ENCODE data around the gene UNK. TPM values are rescaled to one million over a fixed set of nuclear protein-coding genes. Genes with fewer than 3 reads are reported as not detected.
A peak's percentile ranks its signal among the peaks of the same experiment; 100 is the strongest.

Gene UNK
- total and polyA plus RNA-seq, 9 of the 15 experiments (the other 6 are each of a cell fraction or from before 2014, with no cell fraction given), result 12.8 to 38.6 (median 24.8) TPM

GRCh38 chr17:75826561-75827307 lies 42.1 kb downstream of the UNK start:
- ATAC-seq (no peak), FAIRE-seq (no peak), DNase-seq (ENCODE audit: extremely low read depth in 1 of 4, low spot score in 3 of 4) (no peak)
- Histone ChIP-seq H3K9me1 (ENCODE audit: control insufficient read depth, insufficient read depth, low read length) (no peaks in the 10 kb centered on the region), H3K4me2 (ENCODE audit: insufficient read depth, low read length) (no peak overlapping the region), H3K4me1 (replicated peaks in 1 of 2; ENCODE audit: control insufficient read depth in 2 of 2, insufficient read depth in 2 of 2, low read length in 2 of 2) (peaks cover 0 to 56% of the 10 kb centered on the region in 2 experiments; a peak in 2 of 5 replicates), H2AFZ (ENCODE audit: low read depth, low read length) (no peak overlapping the region), H3K4me3 (no peak overlapping the region), H3K9me3 (replicated peaks; ENCODE audit: control insufficient read depth, insufficient read depth, low read depth, low read length) (no peaks in the 10 kb centered on the region), H3K27ac (ENCODE audit: extremely low read depth, low read depth, low read length) (no peak overlapping the region), H3K27me3 (ENCODE audit: control insufficient read depth in 2 of 2, insufficient read depth in 2 of 2, low read length in 2 of 2) (no peaks in the 10 kb centered on the region), H4K20me1 (replicated peaks; ENCODE audit: control insufficient read depth, insufficient read depth, low read length) (no peaks in the 10 kb centered on the region), H3K79me2 (ENCODE audit: control insufficient read depth, insufficient read depth, low read length) (no peaks in the 10 kb centered on the region), H3K9ac (ENCODE audit: insufficient read depth in 1 of 2, low read depth in 2 of 2, low read length in 2 of 2) (peak overlapping the region in 1 of 2 experiments; percentile 74; a peak in 2 of 4 replicates), H3K36me3 (ENCODE audit: control insufficient read depth, insufficient read depth, low read length) (peaks cover 78% of the 10 kb centered on the region; the same call in 2 of the 3 replicates)
- ChIA-PET CTCF (ENCODE audit: low intra/inter-chr PET ratio) (no interaction called here), POLR2A (interaction anchor here (0.6 to 8.0 kb wide), 17 partner anchors 10 to 73 kb away, joined by 3 to 121 read pairs (median 3); partner anchors contain the start of gene GALK1)
- in situ Hi-C loops (cut with MboI) (no loop called here), intact Hi-C loops (cut with micrococcal nuclease) (no loop called here)
- BruUV-seq (replicated peaks), result no TSS peak
- 80% methylated on average over 13 of the region's 14 CpGs for WGBS (ENCODE audit: insufficient coverage, low coverage, missing lambda C conversion rate)
- 0 out of 2 replicates have a peak, but pooled peaks have one; percentile 3 for TF ChIP-seq POLR2A (conservative IDR thresholded peaks at IDR 0.05)
- TF ChIP-seq OTX1 (CRISPR knock-in tag; IDR thresholded peaks at IDR 0.05), result no peak
- 0 out of 4 replicates have a peak, but pooled peaks of 1 of the 2 experiments have one; percentile 12 for TF ChIP-seq MAZ (CRISPR knock-in tag; conservative IDR thresholded peaks at IDR 0.05 in 1 of 2, IDR thresholded peaks at IDR 0.05 in 1 of 2)
- TF ChIP-seq SUPT5H (IDR thresholded peaks at IDR 0.05), result peak; percentile 55
- peak; percentile 87 for TF ChIP-seq POLR2AphosphoS2 (IDR thresholded peaks at IDR 0.05; ENCODE audit: low read length)
